CD4-positive, alpha-beta T cell treated with Interleukin-21 for 1 hour (primary cell): ENCODE measurements around the gene PAPLN.
"Not testable (repeated sequence)": the region's sequence is repeated elsewhere in the genome, so short reads cannot be mapped to it uniquely, and the experiment has no call there.

Experiments used
- DNase-seq: peaks from one replicate; pipeline ENCODE4 v3.0.0-alpha.2; 2020

The PAPLN gene, protein sequence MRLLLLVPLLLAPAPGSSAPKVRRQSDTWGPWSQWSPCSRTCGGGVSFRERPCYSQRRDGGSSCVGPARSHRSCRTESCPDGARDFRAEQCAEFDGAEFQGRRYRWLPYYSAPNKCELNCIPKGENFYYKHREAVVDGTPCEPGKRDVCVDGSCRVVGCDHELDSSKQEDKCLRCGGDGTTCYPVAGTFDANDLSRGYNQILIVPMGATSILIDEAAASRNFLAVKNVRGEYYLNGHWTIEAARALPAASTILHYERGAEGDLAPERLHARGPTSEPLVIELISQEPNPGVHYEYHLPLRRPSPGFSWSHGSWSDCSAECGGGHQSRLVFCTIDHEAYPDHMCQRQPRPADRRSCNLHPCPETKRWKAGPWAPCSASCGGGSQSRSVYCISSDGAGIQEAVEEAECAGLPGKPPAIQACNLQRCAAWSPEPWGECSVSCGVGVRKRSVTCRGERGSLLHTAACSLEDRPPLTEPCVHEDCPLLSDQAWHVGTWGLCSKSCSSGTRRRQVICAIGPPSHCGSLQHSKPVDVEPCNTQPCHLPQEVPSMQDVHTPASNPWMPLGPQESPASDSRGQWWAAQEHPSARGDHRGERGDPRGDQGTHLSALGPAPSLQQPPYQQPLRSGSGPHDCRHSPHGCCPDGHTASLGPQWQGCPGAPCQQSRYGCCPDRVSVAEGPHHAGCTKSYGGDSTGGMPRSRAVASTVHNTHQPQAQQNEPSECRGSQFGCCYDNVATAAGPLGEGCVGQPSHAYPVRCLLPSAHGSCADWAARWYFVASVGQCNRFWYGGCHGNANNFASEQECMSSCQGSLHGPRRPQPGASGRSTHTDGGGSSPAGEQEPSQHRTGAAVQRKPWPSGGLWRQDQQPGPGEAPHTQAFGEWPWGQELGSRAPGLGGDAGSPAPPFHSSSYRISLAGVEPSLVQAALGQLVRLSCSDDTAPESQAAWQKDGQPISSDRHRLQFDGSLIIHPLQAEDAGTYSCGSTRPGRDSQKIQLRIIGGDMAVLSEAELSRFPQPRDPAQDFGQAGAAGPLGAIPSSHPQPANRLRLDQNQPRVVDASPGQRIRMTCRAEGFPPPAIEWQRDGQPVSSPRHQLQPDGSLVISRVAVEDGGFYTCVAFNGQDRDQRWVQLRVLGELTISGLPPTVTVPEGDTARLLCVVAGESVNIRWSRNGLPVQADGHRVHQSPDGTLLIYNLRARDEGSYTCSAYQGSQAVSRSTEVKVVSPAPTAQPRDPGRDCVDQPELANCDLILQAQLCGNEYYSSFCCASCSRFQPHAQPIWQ

DNA sequence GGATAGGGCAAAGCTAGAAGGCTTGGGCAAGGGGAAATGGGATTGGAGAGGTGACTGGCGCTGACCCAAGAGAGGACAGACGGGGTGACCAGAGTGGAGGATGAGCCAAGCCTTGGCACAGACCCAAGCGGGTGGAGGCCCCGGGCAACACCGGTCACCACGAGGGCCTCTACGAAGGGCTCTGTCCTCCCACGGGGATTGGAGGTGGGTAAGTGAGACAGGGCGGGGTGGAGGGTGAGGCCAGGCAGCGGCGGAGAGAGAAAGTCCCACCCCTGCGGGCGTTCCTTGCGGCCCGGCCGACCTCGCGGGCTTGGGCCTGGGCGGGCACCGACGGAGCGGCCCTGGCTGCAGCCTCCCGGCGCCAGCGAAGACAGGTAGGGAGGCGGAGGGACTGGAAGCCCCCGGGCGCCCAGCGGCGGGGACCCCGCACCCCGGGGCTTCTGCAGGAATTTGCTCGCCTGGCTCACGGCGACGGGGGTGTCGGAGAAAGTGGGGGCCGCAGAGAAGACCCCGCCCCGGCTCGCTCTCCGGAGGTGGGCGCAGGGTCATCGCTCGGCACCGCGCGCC, at the start of gene PAPLN:
Gene PAPLN, plus strand, starts transcription at position 288 of the 567 bp plus-strand sequence. CDS start 2,273 bp downstream, outside the sequence.
- no peak for DNase-seq

DNA sequence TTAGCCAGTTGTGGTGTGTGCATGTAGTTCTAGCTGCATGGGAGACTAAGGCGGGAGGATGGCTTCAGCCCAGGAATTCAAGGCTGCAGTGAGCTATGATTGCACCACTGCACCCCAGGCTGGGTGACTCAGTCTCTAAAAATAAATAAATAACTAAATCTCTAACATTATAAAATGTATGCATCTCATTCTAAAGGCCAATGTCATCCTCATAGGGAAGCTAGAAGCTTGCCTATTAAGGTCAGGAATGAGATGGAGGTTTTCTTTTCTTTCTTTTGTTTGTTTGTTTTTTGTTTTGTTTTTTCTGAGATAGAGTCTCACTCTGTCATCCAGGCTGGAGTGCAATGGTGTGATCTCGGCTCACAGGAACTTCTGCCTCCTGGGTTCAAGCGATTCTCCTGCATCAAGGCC, 48.8 kb upstream of the PAPLN start:
- DNase-seq = no peak

DNA sequence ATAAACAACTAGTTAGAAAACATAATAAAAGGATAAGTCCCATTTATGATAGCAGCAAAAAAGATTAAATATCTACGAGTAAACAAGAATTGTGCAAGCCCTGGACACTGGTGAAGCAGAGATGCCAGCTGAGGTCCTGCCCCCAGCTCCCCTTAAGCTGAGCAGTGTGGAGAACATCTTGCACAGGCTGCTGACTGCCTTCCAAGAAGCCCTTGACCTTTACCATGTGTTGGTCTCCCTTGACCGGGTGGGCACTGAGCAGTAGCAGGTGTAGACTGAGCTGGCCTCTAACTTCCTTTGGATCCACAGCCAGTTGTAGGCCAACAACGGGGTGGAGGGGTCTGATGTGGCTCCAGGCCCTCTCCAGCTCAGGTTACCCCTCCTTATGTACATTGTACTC, 47.7 kb upstream of the PAPLN start:
- no peak for DNase-seq

DNA sequence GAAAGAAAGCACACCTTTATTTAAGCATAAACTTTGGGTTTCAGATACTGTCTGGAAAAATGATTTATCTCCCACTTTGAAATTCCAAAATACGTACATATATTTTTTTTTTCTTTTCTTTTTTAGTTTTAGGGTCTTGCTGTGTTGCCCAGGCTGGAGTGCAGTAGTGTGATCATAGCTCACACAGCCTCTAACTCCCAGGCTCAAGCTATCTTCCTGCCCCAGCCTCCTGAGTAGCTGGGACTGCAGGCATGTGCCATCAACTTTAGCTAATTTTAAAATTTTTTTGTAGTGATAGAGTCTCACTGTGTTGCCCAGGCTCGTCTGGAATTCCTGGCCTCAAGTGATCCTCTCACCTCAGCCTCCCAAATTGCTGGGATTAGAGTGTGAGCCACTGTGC, 45.9 kb upstream of the PAPLN start:
- no peak for DNase-seq

DNA sequence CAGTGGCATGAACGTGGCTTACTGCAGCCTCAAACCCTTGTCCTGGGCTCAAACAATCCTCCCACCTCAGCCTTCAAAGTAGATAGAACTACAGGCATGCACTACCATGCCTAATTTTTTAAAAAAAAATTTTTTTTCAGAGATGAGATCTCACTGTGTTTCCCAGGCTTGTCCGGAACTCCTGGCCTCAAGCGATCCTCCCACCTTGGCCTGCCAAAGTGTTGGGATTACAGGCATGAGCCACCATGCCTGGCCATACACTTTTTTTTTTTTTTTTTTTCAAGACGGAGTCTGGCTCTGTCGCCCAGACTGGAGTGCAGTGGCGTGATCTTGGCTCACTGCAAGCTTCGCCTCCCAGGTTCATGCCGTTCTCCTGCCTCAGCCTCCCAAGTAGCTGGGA, 43.0 kb upstream of the PAPLN start:
- DNase-seq = not testable (repeated sequence)

DNA sequence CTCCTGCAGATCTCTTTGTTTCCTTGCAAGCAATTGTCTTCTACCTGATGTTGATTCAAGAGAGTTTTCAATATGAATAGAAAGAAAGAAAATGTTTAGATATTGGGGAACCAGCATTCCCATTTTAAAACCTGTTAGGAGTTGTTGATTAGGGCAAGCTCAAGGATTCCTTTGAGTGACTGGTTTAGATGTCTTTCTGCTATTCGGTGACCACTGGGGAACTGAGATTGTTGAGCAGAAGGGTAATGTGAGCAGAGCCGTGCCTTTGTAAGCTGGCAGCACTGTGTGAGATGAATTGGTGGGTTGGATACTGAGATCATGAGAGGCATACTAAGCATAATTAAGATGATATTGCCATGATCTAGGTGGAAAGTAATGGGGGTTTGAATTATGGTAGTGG, 39.1 kb upstream of the PAPLN start:
- DNase-seq = no peak

DNA sequence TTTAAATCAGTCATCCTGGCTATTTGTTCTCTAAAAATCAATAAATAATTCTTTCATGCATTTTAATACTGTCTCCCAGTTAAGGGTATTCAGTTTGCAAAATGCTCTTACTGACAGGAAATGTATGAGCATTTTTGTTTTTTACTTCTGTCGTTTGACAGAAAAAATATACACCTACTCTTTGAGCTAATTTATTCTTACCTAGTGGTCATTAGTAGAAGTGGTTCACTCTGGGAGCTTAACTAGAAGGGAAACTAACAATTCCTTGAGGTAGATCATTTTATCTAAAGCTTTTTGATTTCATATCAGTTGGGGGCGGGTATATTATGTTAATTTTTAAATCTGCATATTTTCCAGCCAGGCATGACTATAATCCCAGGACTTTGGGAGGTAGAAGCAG, 33.8 kb upstream of the PAPLN start:
- no peak for DNase-seq

DNA sequence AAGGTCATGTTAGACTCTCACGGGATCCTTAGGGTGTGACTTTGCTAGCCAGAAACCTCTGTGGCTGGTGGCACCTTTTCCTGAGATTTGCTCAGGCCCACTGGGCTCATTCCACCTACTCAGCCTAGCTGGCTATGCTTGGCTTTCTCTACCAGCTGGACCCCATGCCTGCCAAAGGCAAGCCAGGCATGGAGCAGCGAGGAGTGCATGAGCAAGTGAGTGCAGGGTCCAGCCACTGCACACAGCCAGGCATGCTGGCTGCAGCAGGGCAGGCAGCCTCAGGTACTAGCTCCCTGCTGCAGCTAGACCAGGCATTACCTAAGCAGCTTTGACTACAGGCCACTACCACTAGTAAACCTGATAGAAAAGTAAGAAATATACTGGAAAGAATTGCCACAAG, 29.7 kb upstream of the PAPLN start:
- no peak for DNase-seq

DNA sequence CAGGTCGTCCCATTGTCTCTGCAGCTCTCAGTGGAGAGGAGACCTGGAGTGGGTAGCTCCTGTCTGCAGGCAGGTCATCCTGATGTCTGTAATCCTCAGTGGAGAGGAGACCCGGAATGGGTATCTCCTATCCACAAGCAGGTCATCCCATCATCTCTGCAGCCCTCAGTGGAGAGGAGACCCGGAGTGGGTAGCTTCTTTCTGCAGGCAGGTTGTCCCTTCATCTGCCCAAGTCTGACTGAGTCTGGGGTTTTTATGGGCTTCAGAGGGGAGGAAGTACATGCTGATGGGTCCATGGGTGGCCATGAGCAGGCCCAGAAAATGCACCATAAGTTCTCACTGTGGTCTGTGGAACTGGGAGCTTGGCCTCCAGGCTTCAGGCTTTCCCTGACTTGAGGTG, 28.9 kb upstream of the PAPLN start:
- no peak for DNase-seq

DNA sequence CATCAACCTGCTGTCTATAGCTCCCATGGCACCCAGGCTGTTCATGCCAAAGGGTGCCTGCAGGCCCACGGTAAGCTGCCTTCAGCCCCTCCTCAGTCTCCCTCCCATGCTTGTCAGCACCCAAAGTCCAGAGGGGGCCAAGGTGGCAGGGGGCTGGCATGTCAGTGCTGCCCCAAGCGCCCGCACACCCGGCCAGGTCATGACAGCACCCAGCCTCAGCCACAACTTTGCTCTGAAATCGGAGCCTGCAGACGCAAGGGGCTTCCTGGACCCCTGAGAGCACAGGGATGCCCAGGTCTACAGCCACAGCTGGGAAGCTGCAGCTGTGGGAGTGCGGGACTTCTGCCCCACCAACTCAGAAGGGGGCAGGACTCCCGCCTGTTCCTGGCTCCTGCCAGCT, 28.5 kb upstream of the PAPLN start:
- no peak for DNase-seq

DNA sequence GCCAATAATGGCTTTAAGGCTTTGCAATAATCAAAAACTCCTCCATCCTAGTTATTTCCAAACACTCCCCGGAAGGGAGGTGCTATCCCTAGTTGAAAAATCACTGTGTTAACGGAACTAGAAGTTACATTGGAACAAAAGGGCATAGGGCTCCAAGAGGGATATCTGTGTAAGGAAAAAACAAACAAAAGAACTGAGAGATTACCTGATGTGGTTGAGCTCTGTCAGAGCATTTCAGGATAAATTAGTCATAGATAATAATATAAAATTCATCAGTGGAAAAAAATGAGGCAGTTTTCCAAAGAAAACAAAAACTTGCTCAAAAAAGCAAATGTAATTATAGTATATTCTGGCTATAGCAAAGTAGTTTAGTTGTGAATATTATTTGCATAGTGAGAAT, 27.4 kb upstream of the PAPLN start:
- no peak for DNase-seq

DNA sequence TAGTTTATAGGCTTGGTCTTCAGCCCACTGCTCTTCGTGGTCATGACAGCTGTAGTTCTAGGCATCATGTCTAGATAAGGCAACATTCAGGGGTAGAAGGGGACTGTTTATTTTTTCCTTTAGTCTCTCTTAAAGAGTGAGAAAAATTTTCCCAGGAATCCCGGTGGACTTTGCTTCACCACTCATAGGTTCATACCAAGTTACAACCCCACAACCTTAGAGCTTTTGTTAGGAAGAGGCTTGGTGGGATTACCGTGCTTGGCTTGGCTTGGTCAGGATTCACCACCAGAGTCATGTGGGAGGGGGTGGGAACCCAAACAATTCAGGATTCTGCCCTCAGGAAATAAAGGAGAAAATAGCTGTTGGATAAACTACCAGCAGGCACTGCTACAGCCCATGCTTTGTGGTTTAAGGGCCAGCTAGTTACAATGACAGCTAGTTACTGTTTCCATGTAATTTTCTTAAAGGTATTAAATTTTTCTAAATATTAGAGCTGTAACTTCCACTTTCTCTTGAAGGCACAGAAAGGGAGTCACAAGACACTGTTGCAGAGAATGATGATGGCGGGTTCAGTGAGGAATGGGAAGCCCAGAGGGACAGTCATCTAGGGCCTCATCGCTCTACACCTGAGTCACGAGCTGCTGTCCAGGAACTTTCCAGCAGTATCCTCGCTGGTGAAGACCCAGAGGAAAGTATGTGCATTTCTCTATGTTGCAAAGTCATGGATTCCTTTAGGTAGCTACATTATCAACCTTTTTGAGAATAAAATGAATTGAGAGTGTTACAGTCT, 25.9 kb upstream of the PAPLN start:
- DNase-seq = no peak

DNA sequence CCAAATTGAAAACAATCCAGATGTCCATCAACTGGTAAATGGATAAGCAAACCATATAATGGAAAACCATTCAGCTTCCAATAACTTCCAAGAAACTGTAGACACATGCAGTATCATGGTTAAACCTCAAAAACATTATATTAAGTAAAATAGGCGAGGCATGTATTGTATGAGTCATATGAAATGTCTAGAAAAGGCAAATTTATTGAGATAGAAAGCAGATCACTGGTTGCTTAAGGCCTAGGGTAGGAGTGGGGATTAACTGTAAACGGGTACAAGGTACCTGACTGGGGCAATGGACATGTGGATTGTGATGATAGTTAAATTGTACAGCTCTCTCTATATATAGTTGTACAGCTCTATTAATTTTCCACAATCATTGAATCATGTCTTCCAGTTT, 21.3 kb upstream of the PAPLN start:
- no peak for DNase-seq

DNA sequence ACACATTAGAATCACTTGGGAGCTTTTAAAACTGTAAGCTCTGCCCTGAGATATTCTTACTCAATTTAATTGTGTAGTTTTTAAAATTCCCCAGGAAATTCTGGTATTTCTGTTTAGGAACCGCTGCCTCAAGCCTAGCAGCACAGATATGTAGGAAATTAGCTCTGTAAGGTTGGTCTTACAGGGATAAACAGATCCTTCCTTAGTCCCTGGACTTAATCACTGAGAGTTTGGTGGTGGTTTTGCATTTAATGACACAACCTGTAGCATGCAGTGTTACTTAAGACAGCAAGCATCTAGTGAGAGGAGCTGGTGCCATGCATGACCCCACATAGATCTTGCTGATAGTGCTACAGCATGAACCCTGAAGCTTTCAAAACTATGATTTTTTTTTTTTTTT, 19.9 kb upstream of the PAPLN start:
- DNase-seq = no peak

DNA sequence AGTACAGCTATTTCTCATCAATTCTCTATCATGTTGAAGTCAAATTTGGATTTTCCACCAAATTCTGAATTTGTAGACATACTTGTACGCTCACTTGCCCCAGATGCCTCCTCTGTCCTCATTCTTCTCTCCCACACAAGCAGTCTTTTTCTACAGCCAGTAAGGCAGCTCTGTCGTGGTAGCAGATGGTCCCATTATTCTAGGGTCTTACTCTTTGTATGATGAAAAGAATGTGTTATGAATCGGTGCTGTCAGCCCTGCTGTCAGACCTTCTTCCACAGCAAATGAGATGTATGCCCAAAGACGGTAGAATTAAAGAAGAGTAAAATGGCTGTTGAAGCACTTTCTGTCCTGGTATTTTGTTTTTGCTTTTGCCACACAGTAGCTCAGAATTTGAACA, 17.2 kb upstream of the PAPLN start:
- no peak for DNase-seq

DNA sequence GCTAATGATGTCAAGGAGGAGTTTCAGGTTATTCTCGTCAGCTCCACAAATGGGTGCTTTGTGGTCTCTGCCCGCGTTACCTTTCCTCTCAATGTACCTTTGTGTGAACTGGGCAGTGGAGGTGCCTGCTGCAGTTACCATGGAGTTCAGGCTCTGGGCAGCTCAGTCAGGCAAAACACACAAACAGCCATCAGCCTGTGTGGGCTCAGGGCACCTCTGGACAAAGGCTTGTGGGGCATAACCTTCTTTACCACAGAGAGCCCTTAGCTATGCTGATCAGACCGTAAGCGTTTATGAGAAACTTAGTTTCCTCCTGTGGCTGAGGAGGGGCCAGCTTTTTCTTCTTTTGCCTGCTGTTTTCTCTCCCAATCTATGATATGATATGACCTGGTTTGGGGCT, 16.7 kb upstream of the PAPLN start:
- DNase-seq = no peak

DNA sequence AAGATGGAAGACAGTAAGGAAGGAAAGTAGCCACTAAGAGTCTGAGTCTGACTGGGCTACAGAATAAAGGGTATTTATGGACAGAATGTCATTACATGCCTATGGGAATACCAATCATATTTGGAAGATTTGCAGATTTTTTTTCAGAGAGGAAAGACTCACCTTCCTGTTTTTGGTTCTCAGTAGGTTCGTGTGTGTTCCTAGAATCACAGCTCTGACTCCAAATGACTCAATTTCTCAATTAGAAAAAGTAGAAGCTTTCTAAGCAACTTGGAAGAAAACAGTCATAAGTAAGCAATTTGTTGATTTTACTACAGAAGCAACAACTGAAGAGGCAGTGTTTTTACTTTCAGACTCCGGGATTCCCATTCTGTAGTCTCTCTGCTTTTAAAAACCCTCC, 15.4 kb upstream of the PAPLN start:
- DNase-seq = no peak

DNA sequence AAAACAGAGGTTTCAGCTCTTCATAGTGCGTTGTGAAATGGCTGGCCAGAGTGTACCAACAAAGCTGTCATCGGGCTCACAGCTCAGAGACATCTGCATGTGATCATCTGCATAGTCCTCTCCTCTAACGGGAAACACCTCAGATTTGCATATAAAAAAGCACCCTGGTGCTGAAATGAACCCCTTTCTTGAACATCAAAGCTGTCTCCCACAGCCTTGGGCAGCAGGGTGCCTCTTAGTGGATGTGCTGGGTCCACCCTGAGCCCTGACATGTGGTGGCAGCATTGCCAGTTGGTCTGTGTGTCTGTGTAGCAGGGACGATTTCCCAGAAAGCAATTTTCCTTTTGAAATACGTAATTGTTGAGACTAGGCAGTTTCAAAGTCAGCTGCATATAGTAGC, 14.3 kb upstream of the PAPLN start:
- no peak for DNase-seq

DNA sequence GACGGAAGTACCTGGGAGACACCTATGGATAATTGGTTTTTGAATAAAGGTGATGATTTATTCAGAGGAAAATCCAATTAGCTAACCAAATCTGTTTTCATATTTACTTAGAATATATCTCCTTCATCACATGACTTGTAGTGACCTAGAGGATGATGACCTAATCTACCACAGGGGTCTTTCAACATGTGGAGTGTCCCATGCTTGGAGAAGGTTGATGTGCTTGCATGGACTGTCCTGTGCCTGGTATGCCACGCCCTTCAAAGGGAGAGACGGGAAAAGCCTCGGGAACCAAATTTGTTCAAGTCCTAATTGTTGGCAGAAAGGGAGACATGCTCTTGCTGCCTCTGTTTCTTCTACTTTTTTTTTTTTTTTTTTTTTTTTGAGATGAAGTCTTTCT, 11.8 kb upstream of the PAPLN start:
- no peak for DNase-seq

DNA sequence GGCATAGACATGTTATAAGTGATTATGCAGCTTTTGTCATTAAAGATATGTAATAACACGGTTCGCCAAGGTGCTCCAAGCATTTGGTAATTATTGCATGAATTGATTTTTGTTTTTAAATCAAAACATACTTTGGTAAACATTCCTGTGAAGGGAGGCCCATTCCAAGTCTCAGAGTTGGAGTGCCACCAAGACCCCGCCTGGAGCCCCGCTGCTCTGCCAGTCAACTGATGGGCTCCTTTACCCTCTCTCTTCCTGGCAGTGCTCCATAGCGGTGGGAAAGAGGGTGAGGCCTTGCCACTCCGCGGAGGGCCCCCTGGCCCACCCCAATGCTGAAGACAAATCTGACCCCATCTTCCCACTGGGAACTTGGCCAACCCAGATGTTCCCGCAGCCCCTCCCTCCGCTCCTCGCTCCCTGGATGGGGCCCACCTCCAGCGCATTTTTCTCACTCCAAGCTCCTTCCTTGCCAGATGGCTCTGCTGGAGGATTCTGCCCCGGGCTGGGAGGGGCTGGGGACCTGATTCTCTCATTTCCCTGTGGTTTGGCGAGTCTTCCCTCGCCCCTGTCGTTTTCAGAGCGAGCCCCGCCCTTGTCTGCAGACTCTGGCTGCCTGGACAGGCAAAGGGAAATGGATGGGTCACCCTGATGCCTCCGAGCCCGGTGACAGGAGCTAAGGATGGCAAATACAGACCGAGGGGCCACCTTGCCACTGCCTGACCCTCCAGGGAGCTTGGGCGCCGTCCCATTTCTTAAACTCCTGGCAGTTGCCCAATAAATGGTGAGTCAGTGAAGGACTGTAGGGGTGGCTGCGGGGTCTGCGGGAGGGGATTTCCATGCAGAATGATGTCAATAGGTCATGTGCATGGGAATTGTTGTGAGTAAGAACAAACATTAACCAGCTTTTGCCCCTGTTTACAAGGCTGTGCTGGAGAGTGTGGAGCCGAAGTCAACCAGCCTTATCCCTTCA, 9.2 kb upstream of the PAPLN start:
- no peak for DNase-seq

DNA sequence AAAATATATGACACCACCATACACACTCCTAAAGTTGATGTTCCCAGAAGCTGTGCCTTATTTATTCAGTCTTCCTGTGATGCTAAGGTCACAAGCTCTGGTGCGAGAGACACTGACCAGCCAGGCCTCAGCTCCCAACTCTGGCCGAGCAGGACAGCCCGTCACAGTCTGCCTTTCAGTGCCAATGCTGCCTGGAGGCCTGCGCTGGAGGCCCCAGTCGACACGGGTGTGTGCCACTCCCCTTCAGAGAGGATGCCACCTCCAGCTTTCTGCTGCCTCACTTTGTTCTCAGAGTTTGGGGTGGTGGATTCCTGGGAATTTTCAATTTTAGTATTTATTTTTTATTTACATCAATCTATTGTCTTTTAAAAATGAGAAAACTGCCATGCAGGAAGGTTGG, 7.3 kb upstream of the PAPLN start:
- DNase-seq = no peak
